ENCODE data around the gene MYOT.
"Not testable (repeated sequence)": the region's sequence is repeated elsewhere in the genome, so short reads cannot be mapped to it uniquely, and the experiment has no call there.

GRCh38 chr5:137863653-137864052 is 4.0 kb upstream of the MYOT start:
- TF ChIP-seq CTCF (IDR thresholded peaks at IDR 0.05; ENCODE audit: low read depth, low read length); POLR2A (IDR thresholded peaks at IDR 0.05; ENCODE audit: extremely low read depth, insufficient read length): not testable (repeated sequence)

Data from NB4 (cell line).